Parathyroid adenoma (tissue), 2 donors: Measurements from ENCODE around the gene KIFC3.

Source experiments
- H2AFZ ChIP-seq: fragments of 300-600 bp; sonication (generic); one replicate; pipeline ENCODE4 v1.7.0; 2017; ENCODE audit warnings: antibody characterized with exemption, mild to moderate bottlenecking
- H3K27ac ChIP-seq: fragments of 300-600 bp; sonication (generic); one replicate; pipeline ENCODE4 v1.7.0; 2017
- H3K27me3 ChIP-seq: fragments of 300-600 bp; sonication (generic); one replicate; pipeline ENCODE4 v1.7.0; 2017; ENCODE audit warnings: low read length; ENCODE audit not compliant: control insufficient read depth, insufficient read depth
- H3K36me3 ChIP-seq: fragments of 300-600 bp; sonication (generic); one replicate; pipeline ENCODE4 v1.7.0; 2017; ENCODE audit warnings: low read length; ENCODE audit not compliant: control insufficient read depth, insufficient read depth
- H3K4me1 ChIP-seq: fragments of 300-600 bp; sonication (generic); one replicate; pipeline ENCODE4 v1.7.0; 2017; ENCODE audit warnings: control low read depth
- H3K4me2 ChIP-seq: fragments of 300-600 bp; sonication (generic); one replicate; pipeline ENCODE4 v1.7.0; 2017; ENCODE audit warnings: low read length
- H3K4me3 ChIP-seq: fragments of 300-600 bp; sonication (generic); one replicate; pipeline ENCODE4 v1.7.0; 2017; ENCODE audit warnings: low read depth, low read length
- H3K79me2 ChIP-seq: fragments of 300-600 bp; sonication (generic); one replicate; pipeline ENCODE4 v1.7.0; 2017; ENCODE audit warnings: control low read depth
- H3K9ac ChIP-seq: fragments of 300-600 bp; sonication (generic); one replicate; pipeline ENCODE4 v1.7.0; 2017; ENCODE audit warnings: mild to moderate bottlenecking
- H3K9me3 ChIP-seq: fragments of 300-600 bp; sonication (generic); one replicate; pipeline ENCODE4 v1.7.0; 2017; ENCODE audit warnings: low read length; ENCODE audit not compliant: control insufficient read depth
- TF ChIP-seq, protein P1 (sequence below): fragments of 300-600 bp; sonication (generic); IDR thresholded peaks from one replicate; pipeline ENCODE4 v1.7.0; 2017; ENCODE audit warnings: antibody characterized with exemption, mild to moderate bottlenecking
- donor health status: primary hyperparathyroidism.

KIFC3 gene

DNA sequence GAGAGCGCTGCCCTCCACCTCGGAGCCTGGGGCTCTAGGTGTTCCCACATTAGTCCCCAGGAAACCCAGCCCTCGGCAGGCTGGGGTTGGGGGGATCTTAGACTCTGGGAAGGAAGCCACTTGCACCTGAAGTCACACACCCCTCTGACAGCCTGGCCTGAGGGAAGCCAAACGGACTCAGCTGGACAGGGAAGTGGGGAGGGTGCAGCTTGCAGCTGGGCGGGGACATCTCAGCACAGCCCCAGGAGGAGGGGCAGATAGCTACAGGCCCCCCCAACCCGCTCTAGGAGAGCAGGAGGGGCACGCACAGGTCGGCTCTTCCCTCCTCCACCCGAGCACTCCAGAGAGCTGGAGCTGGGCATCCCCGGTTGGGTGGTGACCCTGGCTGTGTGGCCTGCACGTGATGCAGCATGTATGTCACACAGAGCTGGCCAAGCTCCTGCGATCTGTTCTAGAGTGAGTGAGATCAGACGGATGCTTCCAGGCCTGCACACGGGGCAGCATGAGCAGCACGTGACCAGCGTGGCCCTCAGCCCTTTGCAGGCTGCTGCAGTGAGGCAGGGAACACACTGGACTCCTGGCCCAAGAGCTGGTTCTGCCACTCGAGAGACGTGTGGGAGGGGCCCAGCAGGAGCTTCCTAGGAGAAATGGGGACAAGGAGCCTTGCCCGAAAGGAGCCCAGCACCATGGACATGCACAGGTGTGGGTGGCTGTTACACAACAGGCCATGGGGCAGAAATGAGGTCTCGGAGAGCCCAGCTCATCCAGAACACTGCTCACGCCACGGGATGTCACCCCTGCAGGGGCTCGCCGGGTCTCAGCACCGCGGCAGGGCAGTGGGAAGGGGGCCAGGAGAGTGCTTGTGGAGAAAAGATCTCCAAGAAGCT is 15.4 kb downstream of the KIFC3 start:
- TF ChIP-seq, protein P1, sequence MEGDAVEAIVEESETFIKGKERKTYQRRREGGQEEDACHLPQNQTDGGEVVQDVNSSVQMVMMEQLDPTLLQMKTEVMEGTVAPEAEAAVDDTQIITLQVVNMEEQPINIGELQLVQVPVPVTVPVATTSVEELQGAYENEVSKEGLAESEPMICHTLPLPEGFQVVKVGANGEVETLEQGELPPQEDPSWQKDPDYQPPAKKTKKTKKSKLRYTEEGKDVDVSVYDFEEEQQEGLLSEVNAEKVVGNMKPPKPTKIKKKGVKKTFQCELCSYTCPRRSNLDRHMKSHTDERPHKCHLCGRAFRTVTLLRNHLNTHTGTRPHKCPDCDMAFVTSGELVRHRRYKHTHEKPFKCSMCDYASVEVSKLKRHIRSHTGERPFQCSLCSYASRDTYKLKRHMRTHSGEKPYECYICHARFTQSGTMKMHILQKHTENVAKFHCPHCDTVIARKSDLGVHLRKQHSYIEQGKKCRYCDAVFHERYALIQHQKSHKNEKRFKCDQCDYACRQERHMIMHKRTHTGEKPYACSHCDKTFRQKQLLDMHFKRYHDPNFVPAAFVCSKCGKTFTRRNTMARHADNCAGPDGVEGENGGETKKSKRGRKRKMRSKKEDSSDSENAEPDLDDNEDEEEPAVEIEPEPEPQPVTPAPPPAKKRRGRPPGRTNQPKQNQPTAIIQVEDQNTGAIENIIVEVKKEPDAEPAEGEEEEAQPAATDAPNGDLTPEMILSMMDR = no peak
- Histone ChIP-seq H2AFZ (no peak overlapping the region), H3K9ac (no peak overlapping the region), H3K27ac (no peak overlapping the region), H3K4me3 (no peak overlapping the region), H3K9me3 (no peaks in the 10 kb centered on the region), H3K4me2 (no peak overlapping the region), H3K79me2 (peaks cover 8% of the 10 kb centered on the region), H3K4me1 (no peaks in the 10 kb centered on the region), H3K36me3 (no peaks in the 10 kb centered on the region), H3K27me3 (no peaks in the 10 kb centered on the region)

DNA sequence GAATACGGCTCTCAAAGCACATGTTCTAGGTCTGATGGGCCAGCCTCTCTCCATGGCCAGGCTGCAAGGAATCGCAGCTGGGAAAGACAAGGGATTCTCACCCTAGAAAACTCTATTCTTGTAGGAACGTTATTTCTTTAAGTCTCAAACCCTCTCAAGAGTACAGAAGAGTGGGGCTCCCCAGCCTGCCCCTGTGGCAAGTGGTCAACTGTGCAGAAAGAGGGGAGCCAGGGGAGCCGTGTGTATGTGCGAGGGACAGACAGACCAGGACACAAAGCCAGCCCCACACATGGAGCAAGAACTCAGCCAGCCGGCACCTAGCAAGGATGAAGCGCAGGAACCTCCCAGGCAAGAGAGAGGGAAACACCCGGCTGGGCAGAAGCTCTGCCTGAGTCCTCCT is 16.4 kb downstream of the KIFC3 start:
- H3K9me3 ChIP-seq = no peaks in the 10 kb centered on the region
- peaks cover 7% of the 10 kb centered on the region for H3K79me2 ChIP-seq
- H2AFZ ChIP-seq = no peak overlapping the region
- no peaks in the 10 kb centered on the region for H3K4me1 ChIP-seq
- no peak overlapping the region for H3K4me3 ChIP-seq
- H3K27ac ChIP-seq = no peak overlapping the region
- H3K4me2 ChIP-seq = no peak overlapping the region
- H3K36me3 ChIP-seq = no peaks in the 10 kb centered on the region
- H3K27me3 ChIP-seq = no peaks in the 10 kb centered on the region
- TF ChIP-seq, protein P1 = no peak
- H3K9ac ChIP-seq = no peak overlapping the region

DNA sequence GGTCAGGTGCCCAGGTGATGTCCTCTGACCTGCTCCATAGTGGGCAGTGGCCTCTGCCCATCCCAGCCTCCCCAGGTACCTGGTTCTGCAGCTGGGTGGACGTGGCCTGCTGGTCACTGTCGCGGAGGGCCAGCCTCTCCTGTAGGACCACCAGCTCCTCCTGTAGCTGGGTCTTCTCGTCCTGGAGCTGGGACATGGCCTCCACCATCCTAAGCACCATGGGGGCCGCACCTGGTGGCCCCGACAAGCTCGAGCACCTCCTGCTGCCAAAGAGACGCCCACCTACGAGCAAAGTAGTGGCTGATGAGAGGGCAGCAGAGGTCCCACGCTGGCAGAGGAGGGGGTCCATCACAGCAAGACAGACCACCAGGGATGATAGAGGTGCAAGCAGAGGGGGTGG is 16.9 kb downstream of the KIFC3 start:
- peaks cover 6% of the 10 kb centered on the region for H3K79me2 ChIP-seq
- H3K9ac ChIP-seq = no peak overlapping the region
- H3K4me2 ChIP-seq = no peak overlapping the region
- no peaks in the 10 kb centered on the region for H3K36me3 ChIP-seq
- TF ChIP-seq, protein P1 = no peak
- H3K4me1 ChIP-seq = no peaks in the 10 kb centered on the region
- no peak overlapping the region for H3K27ac ChIP-seq
- H3K4me3 ChIP-seq = no peak overlapping the region
- H3K9me3 ChIP-seq = no peaks in the 10 kb centered on the region
- no peaks in the 10 kb centered on the region for H3K27me3 ChIP-seq
- no peak overlapping the region for H2AFZ ChIP-seq

DNA sequence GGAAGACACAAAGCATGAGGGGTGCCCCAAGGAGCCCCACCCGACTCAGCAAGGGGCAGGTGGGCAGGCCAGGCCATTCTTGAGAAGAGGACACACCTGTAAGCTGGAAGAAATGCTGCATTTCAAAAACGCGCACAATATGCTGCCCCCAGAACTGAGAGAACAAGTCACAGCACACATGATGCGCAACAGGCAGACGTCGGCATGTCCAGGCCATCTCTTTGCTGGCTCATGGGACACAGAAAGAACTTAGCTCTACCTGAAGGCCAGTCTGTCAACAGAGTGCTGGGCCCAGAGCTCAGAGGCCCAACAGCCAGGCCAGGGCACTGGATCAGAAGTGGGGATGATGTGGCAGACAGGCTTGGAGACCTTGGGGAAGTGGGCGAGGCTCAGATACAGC is 18.0 kb downstream of the KIFC3 start:
- no peaks in the 10 kb centered on the region for H3K9me3 ChIP-seq
- H3K4me2 ChIP-seq = no peak overlapping the region
- H3K27ac ChIP-seq = no peak overlapping the region
- peaks cover 6% of the 10 kb centered on the region for H3K79me2 ChIP-seq
- no peaks in the 10 kb centered on the region for H3K36me3 ChIP-seq
- no peak overlapping the region for H3K4me3 ChIP-seq
- no peak overlapping the region for H2AFZ ChIP-seq
- TF ChIP-seq, protein P1 = no peak
- no peaks in the 10 kb centered on the region for H3K27me3 ChIP-seq
- no peaks in the 10 kb centered on the region for H3K4me1 ChIP-seq
- no peak overlapping the region for H3K9ac ChIP-seq

DNA sequence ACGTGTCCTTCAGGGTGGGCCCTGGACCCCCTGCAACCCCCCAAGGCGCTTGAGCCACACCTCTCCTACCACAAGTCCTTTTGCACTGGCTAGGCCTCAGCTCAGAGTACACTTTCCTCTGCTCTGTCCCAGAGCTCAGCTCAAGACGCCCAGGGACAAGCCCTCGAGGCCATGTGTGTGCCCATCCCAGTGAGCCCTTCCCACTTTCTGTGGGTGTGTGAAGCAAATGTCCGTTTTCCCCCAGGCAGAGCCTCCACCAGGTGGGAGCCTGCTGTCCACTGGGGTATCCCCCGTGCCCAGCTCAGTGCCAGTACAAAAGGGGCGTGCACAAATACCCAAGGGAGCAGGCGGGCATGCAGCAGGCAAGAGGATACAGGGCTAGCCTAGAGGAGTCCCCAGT is 18.4 kb downstream of the KIFC3 start:
- Histone ChIP-seq H2AFZ (no peak overlapping the region), H3K27ac (no peak overlapping the region), H3K27me3 (no peaks in the 10 kb centered on the region), H3K79me2 (peaks cover 6% of the 10 kb centered on the region), H3K4me2 (no peak overlapping the region), H3K4me3 (no peak overlapping the region), H3K4me1 (no peaks in the 10 kb centered on the region), H3K9me3 (no peaks in the 10 kb centered on the region), H3K9ac (no peak overlapping the region), H3K36me3 (no peaks in the 10 kb centered on the region)
- TF ChIP-seq, protein P1 = no peak
